ENCODE measurements around the gene INTS11.
"Not testable (repeated sequence)": the region's sequence is repeated elsewhere in the genome, so short reads cannot be mapped to it uniquely, and the experiment has no call there.

Gene INTS11

GRCh38 chr1:1329304-1330210 is 5.1 kb upstream of the INTS11 start:
- DNase-seq (ENCODE audit: low read depth in 3 of 3) = no peak

- DNase-seq (ENCODE audit: low read depth in 3 of 3) = no peak
These were observed 3.8 kb upstream of the INTS11 start for GRCh38 chr1:1328254-1328653.

- no peak for DNase-seq (ENCODE audit: low read depth in 3 of 3)
These were observed 2.8 kb upstream of the INTS11 start for GRCh38 chr1:1327291-1327690.

GRCh38 chr1:1326075-1326605 is 1.7 kb upstream of the INTS11 start:
- DNase-seq (ENCODE audit: low read depth in 3 of 3) = no peak

- DNase-seq (ENCODE audit: low read depth in 3 of 3) = no peak
These were observed 1.0 kb upstream of the INTS11 start for GRCh38 chr1:1325288-1326074.

- DNase-seq (ENCODE audit: low read depth in 3 of 3) = no peak
These were observed 356 bp downstream of the INTS11 start for GRCh38 chr1:1324084-1324523.

GRCh38 chr1:1322952-1323351 is 1.5 kb downstream of the INTS11 start:
- no peak for DNase-seq (ENCODE audit: low read depth in 3 of 3)

- no peak for DNase-seq (ENCODE audit: low read depth in 3 of 3)
These were observed 2.0 kb downstream of the INTS11 start for GRCh38 chr1:1322418-1322817.

GRCh38 chr1:1321477-1321876 is 3.0 kb downstream of the INTS11 start:
- DNase-seq (ENCODE audit: low read depth in 3 of 3) = no peak

GRCh38 chr1:1320666-1321448 is 3.6 kb downstream of the INTS11 start:
- DNase-seq (ENCODE audit: low read depth in 3 of 3) = no peak

- no peak for DNase-seq (ENCODE audit: low read depth in 3 of 3)
These were observed 4.9 kb downstream of the INTS11 start for GRCh38 chr1:1319646-1319941.

GRCh38 chr1:1318777-1319645 is 5.4 kb downstream of the INTS11 start:
- DNase-seq (ENCODE audit: low read depth in 3 of 3) = no peak

- no peak for DNase-seq (ENCODE audit: low read depth in 3 of 3)
These were observed 6.3 kb downstream of the INTS11 start for GRCh38 chr1:1318131-1318652.

GRCh38 chr1:1317420-1317819 is 7.0 kb downstream of the INTS11 start:
- DNase-seq (ENCODE audit: low read depth in 3 of 3) = no peak

GRCh38 chr1:1316199-1316598 is 8.3 kb downstream of the INTS11 start:
- not testable (repeated sequence) for DNase-seq (ENCODE audit: low read depth in 3 of 3)

GRCh38 chr1:1315435-1315954 is 9.0 kb downstream of the INTS11 start:
- no peak for DNase-seq (ENCODE audit: low read depth in 3 of 3)

- no peak for DNase-seq (ENCODE audit: low read depth in 3 of 3)
These were observed 9.7 kb downstream of the INTS11 start for GRCh38 chr1:1314678-1315335.

GRCh38 chr1:1314237-1314586 is 10.2 kb downstream of the INTS11 start:
- no peak for DNase-seq (ENCODE audit: low read depth in 3 of 3)

- DNase-seq (ENCODE audit: low read depth in 3 of 3) = no peak
These were observed 10.8 kb downstream of the INTS11 start for GRCh38 chr1:1313500-1314236.

All from stimulated activated CD4-positive, alpha-beta T cell treated with anti-CD3 and anti-CD28 coated beads, TNF-alpha, amount 100 ng/mL, for 24 hours (primary cell).